Keratinocyte (primary cell): ENCODE data around the gene ASIC5.

ENCODE experiments used
- EZH2 ChIP-seq: IDR thresholded peaks from one replicate; pipeline ENCODE4 v1.6.1; 2012; ENCODE audit warnings: inconsistent platforms, mild to moderate bottlenecking, low read length, moderate library complexity
- TF ChIP-seq, protein P1 (sequence below), 3 experiments: IDR thresholded peaks in 1 of 3; conservative IDR thresholded peaks in 1 of 3; optimal IDR thresholded peaks in 1 of 3; 2 replicates in 2 of 3; 3 replicates in 1 of 3; pipeline versions ENCODE3 to v1.5.1; 2011; ENCODE audit warnings: low read length in 3 of 3, mild to moderate bottlenecking in 3 of 3, moderate library complexity in 2 of 3, control low read depth in 1 of 3, inconsistent platforms in 1 of 3; ENCODE audit not compliant: insufficient read depth in 2 of 3; ENCODE audit errors: extremely low read depth in 1 of 3

DNA sequence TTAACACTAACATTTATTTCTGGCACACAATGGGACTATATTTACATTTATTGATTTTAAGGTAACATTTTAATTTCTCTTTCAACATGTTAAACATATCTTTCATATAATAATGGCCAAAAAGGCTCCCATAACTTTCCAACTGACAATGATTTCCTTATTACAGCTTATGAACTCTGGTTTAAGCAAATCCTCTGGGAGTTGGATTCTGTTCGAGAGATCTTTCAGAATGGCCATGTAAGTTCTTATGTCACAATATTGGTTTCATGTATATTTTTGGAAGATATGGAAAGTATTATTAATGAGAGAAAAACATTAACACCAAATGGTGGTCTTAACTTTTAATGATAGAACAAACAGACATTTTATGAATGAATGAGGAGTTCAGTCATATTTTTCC is 41.5 kb upstream of the ASIC5 start:
- TF ChIP-seq, protein P1, sequence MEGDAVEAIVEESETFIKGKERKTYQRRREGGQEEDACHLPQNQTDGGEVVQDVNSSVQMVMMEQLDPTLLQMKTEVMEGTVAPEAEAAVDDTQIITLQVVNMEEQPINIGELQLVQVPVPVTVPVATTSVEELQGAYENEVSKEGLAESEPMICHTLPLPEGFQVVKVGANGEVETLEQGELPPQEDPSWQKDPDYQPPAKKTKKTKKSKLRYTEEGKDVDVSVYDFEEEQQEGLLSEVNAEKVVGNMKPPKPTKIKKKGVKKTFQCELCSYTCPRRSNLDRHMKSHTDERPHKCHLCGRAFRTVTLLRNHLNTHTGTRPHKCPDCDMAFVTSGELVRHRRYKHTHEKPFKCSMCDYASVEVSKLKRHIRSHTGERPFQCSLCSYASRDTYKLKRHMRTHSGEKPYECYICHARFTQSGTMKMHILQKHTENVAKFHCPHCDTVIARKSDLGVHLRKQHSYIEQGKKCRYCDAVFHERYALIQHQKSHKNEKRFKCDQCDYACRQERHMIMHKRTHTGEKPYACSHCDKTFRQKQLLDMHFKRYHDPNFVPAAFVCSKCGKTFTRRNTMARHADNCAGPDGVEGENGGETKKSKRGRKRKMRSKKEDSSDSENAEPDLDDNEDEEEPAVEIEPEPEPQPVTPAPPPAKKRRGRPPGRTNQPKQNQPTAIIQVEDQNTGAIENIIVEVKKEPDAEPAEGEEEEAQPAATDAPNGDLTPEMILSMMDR (optimal IDR thresholded peaks at IDR 0.05 in 1 of 3, IDR thresholded peaks at IDR 0.05 in 1 of 3, conservative IDR thresholded peaks at IDR 0.05 in 1 of 3; ENCODE audit: extremely low read depth in 1 of 3, insufficient read depth in 2 of 3, low read length in 3 of 3) = no peak
- no peak for TF ChIP-seq EZH2
